GM18861 (cell line): ENCODE results near the gene ZNF92.
"Not testable (repeated sequence)": the region's sequence is repeated elsewhere in the genome, so short reads cannot be mapped to it uniquely, and the experiment has no call there.

Experiments
- ATAC-seq: cut with Tn5 transposase; IDR thresholded peaks from one replicate; pipeline ENCODE4 v1.9.1; 2021; ENCODE audit not compliant: unreplicated experiment

Gene ZNF92

DNA sequence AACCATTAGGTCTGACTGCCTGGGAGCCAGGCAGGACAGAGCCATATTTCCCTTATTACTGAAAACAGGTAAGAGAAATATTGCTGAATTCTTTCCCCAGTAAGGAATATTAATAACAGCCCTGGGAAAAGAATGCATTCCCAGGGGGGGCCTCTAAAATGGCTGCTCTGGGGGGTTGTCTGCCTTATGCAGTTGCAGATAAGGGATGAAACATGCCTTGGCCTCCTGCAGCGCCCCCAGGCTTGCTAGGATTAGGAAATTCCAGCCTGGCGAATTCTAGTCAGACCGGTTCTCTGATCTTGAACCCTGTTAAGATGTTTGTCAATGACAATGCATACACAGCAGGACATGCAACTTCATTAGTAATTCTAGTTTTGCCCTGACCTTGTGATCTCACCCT, 49.6 kb downstream of the ZNF92 start:
- not testable (repeated sequence) for ATAC-seq

- ATAC-seq = no peak
Measured at GRCh38 chr7:65429642-65430343, 56.1 kb downstream of the ZNF92 start.

DNA sequence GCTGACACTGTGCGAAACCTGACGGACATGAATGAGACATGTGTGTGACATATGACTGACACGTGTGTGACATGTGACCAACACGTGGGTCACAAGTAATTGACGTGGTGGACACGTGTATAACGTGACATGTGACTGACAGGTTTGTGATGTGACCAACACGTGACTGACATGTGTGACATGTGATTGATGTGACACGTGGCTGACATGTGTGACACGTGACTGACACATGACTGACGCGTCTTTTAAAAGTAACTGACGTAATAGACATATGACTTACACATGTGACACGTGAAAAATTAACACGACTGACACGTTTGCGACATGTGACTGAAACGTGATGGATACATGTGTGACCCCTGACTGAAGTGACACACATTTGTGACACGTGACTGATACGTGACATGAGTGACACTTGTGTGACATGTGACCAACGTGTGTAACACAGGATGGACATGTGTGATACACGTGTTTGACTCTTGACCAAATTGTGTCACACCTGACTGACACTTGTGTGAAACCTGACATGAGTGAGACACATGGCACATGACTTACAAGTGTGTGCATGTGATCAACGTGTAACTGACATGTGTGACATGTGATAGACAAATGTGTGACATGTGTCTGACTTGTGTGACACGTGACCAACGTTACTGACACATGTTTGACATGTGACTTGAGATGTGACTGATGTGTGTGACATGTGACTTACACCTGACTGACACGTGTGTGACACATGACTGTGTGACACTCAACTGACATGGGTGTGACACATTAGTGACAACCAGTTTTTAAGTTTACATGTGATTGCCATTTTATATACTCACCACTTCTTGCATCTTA, 56.9 kb downstream of the ZNF92 start:
- ATAC-seq = no peak

GRCh38 chr7:65434307-65434706, 60.7 kb downstream of the ZNF92 start:
- ATAC-seq = no peak

DNA sequence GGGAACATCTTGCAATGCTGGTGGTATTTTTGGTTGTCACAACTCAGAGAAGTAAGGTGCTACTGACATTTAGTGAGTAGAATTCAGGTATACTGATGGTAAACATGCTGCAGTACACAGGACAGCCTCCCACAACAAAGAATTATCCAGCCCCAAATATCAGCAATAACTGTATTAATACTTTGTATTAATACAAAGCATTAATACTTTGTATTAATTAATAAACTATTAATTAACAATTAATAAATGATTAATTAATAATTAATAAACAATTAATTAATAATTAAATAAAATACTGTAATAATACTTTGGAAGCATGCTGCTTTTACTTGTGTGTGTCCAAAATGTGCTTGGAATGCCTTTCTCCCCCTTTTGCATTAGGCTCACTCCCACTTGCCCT, 62.5 kb downstream of the ZNF92 start:
- ATAC-seq = no peak

DNA sequence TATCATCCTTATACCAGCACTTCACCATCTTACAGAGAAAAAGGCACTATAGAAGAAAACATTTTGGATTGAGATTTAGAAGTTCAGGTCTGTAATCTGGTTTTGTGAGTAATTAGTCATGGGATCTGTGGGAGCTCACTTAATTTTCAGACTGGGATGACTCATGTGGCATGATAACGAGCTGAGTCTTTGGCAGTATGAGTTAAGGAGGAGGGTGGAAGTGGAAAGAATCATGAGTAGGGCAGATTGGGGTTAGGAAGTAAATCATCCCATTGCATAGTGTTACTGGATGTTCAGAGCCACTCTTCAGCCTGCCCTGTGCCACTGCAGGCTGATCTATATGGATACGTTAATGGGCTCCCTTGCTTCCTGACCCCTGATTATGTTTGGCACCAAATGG, 64.9 kb downstream of the ZNF92 start:
- ATAC-seq = no peak

- no peak for ATAC-seq
Measured at GRCh38 chr7:65441010-65441409, 67.4 kb downstream of the ZNF92 start.

DNA sequence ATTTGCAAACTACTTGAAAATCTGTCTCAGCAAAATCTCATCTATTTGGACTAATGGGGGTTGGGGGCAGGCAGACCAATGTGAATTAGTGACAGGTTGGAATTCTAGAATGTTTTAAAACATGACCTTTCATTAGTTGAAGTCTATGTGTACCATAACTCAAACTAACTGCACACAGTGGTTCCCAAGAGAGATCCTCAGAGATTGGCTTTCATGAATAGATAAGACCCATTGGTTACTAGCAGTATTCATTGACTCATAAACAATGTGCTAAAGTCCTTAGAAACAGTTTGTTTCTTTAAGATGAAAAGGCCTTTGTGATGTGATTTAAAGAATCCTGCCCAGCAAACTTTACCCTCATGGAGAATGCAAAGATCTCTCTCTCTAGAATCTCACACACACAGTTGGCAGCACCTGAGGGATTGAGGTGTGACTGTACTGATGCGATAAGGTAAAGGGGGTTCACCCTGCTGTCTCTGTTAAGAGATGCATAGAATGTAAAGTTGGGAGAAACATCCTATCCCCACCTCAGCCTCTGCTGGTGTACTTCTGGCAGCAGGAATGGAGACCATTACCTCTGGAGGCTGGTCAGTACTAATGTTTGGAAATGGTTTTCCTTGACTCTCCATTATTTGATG, 70.7 kb downstream of the ZNF92 start:
- ATAC-seq = no peak

- no peak for ATAC-seq
Measured at GRCh38 chr7:65444899-65445823, 71.5 kb downstream of the ZNF92 start.

GRCh38 chr7:65447041-65447440, 73.4 kb downstream of the ZNF92 start:
- not testable (repeated sequence) for ATAC-seq

- no peak for ATAC-seq
Measured at GRCh38 chr7:65448816-65449504, 75.3 kb downstream of the ZNF92 start.

- no peak for ATAC-seq
Measured at GRCh38 chr7:65449505-65449852, 75.8 kb downstream of the ZNF92 start.
